Esophagus muscularis mucosa (tissue), 4 donors: Measurements from ENCODE around the gene THSD4.

Source experiments
- CTCF ChIP-seq, 3 experiments: fragments of 200-600 bp in 2 of 3; fragments of 450-650 bp in 1 of 3; sonication (generic) in 2 of 3; IDR thresholded peaks; one replicate each; pipeline ENCODE4 v1.5.1; 2017 to 2019; ENCODE audit warnings: antibody characterized with exemption in 3 of 3, mild to moderate bottlenecking in 2 of 3, moderate library complexity in 1 of 3
- EP300 ChIP-seq: sonication (generic); formaldehyde crosslinking; IDR thresholded peaks from one replicate; pipeline ENCODE4 v1.6.1; 2017; ENCODE audit warnings: antibody characterized with exemption
- POLR2A ChIP-seq: fragments of 450-650 bp; IDR thresholded peaks from one replicate; pipeline ENCODE4 v1.6.1; 2017; ENCODE audit warnings: antibody characterized with exemption, moderate library complexity, mild to moderate bottlenecking, low read depth

- no peak for TF ChIP-seq EP300
- TF ChIP-seq CTCF (IDR thresholded peaks at IDR 0.05): no peak
- no peak for TF ChIP-seq POLR2A
Measured at GRCh38 chr15:71449363-71449762, 334.1 kb downstream of the THSD4 start.
